Gastroesophageal sphincter (tissue), 3 donors: Measurements from ENCODE around the gene PRKAR1B.

Experiments used
- POLR2AphosphoS5 ChIP-seq: sonication (generic); formaldehyde crosslinking; IDR thresholded peaks from one replicate; pipeline ENCODE4 v1.6.1; 2017; ENCODE audit warnings: antibody characterized with exemption
- TF ChIP-seq, protein P1 (sequence below), 4 experiments: fragments of 200-600 bp in 2 of 4; fragments of 450-650 bp in 2 of 4; sonication (generic) in 1 of 4; IDR thresholded peaks; one replicate each; pipeline ENCODE4 v1.5.1; 2017 to 2019; ENCODE audit warnings: antibody characterized with exemption in 4 of 4, mild to moderate bottlenecking in 2 of 4, moderate library complexity in 2 of 4

DNA sequence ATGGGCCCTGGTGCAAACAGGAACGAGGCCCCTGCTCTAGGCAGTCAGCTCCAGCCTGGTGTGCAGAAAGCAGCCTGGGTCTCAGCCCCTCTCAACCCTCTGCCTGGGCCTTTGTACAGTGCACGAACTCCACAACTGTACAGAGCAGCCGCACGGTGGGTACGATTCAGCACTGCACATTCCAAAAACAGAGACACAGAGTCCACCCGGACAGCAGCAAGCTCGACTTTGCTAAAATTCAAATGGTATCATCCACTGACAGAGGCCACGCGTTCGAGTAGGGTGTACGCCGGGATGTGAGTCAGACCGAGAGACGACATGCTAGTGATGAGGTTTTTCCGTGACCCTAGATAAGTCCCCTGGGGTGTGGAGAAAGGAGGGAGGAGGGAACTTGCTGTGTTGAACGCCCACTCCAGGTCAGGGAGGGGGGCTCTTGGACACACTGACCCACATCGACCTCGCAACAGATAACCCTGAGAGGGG is 141.8 kb downstream of the PRKAR1B start:
- TF ChIP-seq, protein P1, sequence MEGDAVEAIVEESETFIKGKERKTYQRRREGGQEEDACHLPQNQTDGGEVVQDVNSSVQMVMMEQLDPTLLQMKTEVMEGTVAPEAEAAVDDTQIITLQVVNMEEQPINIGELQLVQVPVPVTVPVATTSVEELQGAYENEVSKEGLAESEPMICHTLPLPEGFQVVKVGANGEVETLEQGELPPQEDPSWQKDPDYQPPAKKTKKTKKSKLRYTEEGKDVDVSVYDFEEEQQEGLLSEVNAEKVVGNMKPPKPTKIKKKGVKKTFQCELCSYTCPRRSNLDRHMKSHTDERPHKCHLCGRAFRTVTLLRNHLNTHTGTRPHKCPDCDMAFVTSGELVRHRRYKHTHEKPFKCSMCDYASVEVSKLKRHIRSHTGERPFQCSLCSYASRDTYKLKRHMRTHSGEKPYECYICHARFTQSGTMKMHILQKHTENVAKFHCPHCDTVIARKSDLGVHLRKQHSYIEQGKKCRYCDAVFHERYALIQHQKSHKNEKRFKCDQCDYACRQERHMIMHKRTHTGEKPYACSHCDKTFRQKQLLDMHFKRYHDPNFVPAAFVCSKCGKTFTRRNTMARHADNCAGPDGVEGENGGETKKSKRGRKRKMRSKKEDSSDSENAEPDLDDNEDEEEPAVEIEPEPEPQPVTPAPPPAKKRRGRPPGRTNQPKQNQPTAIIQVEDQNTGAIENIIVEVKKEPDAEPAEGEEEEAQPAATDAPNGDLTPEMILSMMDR (IDR thresholded peaks at IDR 0.05), result no peak
- no peak for TF ChIP-seq POLR2AphosphoS5
